ENCODE measurements around the gene SLC12A2. TPM values are rescaled to one million over a fixed set of nuclear protein-coding genes. Genes with fewer than 3 reads are reported as not detected.

The SLC12A2 gene
- total and polyA plus RNA-seq, 2 experiments from 2014 or later: 8.1 to 21.3 TPM

DNA sequence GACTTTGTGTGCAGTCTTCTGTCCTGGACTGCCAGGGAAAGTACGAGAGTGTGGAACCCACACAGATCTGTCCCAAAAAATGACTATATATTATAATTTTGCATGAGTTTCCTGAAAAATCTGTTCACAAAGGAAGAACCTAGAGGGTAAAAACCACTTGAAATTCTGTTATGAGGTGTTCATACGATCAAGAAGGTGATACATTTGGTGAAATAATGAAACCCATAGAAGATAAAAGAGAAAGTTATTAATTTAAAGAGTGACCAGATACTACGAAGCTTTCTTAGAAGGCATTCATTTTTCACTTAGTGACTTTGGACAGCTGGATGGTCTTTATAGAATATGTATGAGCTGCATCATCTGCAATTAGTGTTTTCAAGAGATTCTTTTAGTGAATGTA is 32.9 kb downstream of the SLC12A2 start (continued):
- TF ChIP-seq, protein P1, sequence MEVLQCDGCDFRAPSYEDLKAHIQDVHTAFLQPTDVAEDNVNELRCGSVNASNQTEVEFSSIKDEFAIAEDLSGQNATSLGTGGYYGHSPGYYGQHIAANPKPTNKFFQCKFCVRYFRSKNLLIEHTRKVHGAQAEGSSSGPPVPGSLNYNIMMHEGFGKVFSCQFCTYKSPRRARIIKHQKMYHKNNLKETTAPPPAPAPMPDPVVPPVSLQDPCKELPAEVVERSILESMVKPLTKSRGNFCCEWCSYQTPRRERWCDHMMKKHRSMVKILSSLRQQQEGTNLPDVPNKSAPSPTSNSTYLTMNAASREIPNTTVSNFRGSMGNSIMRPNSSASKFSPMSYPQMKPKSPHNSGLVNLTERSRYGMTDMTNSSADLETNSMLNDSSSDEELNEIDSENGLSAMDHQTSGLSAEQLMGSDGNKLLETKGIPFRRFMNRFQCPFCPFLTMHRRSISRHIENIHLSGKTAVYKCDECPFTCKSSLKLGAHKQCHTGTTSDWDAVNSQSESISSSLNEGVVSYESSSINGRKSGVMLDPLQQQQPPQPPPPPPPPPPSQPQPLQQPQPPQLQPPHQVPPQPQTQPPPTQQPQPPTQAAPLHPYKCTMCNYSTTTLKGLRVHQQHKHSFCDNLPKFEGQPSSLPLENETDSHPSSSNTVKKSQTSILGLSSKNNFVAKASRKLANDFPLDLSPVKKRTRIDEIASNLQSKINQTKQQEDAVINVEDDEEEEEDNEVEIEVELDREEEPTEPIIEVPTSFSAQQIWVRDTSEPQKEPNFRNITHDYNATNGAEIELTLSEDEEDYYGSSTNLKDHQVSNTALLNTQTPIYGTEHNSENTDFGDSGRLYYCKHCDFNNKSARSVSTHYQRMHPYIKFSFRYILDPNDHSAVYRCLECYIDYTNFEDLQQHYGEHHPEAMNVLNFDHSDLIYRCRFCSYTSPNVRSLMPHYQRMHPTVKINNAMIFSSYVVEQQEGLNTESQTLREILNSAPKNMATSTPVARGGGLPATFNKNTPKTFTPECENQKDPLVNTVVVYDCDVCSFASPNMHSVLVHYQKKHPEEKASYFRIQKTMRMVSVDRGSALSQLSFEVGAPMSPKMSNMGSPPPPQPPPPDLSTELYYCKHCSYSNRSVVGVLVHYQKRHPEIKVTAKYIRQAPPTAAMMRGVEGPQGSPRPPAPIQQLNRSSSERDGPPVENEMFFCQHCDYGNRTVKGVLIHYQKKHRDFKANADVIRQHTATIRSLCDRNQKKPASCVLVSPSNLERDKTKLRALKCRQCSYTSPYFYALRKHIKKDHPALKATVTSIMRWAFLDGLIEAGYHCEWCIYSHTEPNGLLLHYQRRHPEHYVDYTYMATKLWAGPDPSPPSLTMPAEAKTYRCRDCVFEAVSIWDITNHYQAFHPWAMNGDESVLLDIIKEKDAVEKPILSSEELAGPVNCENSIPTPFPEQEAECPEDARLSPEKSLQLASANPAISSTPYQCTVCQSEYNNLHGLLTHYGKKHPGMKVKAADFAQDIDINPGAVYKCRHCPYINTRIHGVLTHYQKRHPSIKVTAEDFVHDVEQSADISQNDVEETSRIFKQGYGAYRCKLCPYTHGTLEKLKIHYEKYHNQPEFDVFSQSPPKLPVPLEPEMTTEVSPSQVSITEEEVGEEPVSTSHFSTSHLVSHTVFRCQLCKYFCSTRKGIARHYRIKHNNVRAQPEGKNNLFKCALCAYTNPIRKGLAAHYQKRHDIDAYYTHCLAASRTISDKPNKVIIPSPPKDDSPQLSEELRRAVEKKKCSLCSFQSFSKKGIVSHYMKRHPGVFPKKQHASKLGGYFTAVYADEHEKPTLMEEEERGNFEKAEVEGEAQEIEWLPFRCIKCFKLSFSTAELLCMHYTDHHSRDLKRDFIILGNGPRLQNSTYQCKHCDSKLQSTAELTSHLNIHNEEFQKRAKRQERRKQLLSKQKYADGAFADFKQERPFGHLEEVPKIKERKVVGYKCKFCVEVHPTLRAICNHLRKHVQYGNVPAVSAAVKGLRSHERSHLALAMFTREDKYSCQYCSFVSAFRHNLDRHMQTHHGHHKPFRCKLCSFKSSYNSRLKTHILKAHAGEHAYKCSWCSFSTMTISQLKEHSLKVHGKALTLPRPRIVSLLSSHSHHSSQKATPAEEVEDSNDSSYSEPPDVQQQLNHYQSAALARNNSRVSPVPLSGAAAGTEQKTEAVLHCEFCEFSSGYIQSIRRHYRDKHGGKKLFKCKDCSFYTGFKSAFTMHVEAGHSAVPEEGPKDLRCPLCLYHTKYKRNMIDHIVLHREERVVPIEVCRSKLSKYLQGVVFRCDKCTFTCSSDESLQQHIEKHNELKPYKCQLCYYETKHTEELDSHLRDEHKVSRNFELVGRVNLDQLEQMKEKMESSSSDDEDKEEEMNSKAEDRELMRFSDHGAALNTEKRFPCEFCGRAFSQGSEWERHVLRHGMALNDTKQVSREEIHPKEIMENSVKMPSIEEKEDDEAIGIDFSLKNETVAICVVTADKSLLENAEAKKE (CRISPR knock-in tag; IDR thresholded peaks at IDR 0.05): no peak
- TF ChIP-seq, protein P2, sequence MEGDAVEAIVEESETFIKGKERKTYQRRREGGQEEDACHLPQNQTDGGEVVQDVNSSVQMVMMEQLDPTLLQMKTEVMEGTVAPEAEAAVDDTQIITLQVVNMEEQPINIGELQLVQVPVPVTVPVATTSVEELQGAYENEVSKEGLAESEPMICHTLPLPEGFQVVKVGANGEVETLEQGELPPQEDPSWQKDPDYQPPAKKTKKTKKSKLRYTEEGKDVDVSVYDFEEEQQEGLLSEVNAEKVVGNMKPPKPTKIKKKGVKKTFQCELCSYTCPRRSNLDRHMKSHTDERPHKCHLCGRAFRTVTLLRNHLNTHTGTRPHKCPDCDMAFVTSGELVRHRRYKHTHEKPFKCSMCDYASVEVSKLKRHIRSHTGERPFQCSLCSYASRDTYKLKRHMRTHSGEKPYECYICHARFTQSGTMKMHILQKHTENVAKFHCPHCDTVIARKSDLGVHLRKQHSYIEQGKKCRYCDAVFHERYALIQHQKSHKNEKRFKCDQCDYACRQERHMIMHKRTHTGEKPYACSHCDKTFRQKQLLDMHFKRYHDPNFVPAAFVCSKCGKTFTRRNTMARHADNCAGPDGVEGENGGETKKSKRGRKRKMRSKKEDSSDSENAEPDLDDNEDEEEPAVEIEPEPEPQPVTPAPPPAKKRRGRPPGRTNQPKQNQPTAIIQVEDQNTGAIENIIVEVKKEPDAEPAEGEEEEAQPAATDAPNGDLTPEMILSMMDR (conservative IDR thresholded peaks at IDR 0.05; ENCODE audit: low read depth in 2 of 2): no peak
- TF ChIP-seq JUNB (IDR thresholded peaks at IDR 0.05; ENCODE audit: unreplicated experiment): no peak

DNA sequence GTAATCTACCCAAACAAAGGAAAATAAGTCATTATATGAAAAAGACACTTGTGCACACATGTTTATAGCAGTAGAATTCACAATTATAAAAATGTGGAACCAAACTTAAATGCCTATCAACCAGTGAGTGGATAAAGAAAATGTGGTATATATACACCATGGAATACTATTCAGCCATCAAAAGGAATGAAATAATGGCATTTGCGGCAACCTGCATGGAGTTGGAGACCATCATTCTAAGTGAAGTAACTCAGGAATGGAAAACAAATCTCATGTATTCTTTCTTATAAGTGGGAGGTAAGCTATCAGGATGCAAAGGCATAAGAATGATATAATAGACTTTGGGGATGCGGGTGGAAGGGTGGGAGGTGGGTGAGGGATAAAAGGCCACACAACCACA is 34.6 kb downstream of the SLC12A2 start:
- H3K4me1 ChIP-seq (ENCODE audit: insufficient read depth): no peaks in the 10 kb centered on the region
- H3K27me3 Mint-ChIP-seq (ENCODE audit: insufficient read depth, low read depth, poor library complexity): no peaks in the 10 kb centered on the region
- H4K20me1 ChIP-seq (replicated peaks; ENCODE audit: insufficient read depth): no peaks in the 10 kb centered on the region
- no peaks in the 10 kb centered on the region for H3K27me3 ChIP-seq (ENCODE audit: insufficient read depth)
- TF ChIP-seq EZH2 (IDR thresholded peaks at IDR 0.05; ENCODE audit: low read depth, unreplicated experiment) (no peak), JUNB (IDR thresholded peaks at IDR 0.05; ENCODE audit: unreplicated experiment) (no peak), ZNF114 (CRISPR knock-in tag; IDR thresholded peaks at IDR 0.05) (no peak), NANOG (IDR thresholded peaks at IDR 0.05; ENCODE audit: borderline replicate concordance) (no peak)
- TF ChIP-seq, protein P3, sequence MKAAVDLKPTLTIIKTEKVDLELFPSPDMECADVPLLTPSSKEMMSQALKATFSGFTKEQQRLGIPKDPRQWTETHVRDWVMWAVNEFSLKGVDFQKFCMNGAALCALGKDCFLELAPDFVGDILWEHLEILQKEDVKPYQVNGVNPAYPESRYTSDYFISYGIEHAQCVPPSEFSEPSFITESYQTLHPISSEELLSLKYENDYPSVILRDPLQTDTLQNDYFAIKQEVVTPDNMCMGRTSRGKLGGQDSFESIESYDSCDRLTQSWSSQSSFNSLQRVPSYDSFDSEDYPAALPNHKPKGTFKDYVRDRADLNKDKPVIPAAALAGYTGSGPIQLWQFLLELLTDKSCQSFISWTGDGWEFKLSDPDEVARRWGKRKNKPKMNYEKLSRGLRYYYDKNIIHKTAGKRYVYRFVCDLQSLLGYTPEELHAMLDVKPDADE (IDR thresholded peaks at IDR 0.05): no peak
- TF ChIP-seq, protein P2 (conservative IDR thresholded peaks at IDR 0.05; ENCODE audit: low read depth in 2 of 2): no peak
- TF ChIP-seq, protein P4, sequence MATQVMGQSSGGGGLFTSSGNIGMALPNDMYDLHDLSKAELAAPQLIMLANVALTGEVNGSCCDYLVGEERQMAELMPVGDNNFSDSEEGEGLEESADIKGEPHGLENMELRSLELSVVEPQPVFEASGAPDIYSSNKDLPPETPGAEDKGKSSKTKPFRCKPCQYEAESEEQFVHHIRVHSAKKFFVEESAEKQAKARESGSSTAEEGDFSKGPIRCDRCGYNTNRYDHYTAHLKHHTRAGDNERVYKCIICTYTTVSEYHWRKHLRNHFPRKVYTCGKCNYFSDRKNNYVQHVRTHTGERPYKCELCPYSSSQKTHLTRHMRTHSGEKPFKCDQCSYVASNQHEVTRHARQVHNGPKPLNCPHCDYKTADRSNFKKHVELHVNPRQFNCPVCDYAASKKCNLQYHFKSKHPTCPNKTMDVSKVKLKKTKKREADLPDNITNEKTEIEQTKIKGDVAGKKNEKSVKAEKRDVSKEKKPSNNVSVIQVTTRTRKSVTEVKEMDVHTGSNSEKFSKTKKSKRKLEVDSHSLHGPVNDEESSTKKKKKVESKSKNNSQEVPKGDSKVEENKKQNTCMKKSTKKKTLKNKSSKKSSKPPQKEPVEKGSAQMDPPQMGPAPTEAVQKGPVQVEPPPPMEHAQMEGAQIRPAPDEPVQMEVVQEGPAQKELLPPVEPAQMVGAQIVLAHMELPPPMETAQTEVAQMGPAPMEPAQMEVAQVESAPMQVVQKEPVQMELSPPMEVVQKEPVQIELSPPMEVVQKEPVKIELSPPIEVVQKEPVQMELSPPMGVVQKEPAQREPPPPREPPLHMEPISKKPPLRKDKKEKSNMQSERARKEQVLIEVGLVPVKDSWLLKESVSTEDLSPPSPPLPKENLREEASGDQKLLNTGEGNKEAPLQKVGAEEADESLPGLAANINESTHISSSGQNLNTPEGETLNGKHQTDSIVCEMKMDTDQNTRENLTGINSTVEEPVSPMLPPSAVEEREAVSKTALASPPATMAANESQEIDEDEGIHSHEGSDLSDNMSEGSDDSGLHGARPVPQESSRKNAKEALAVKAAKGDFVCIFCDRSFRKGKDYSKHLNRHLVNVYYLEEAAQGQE (IDR thresholded peaks at IDR 0.05; ENCODE audit: unreplicated experiment): no peak
- no peak overlapping the region for H2AFZ ChIP-seq
- H3K9me3 Mint-ChIP-seq: peaks cover 10% of the 10 kb centered on the region; the same call in 2 of the 3 replicates
- no peak overlapping the region for H3K4me3 Mint-ChIP-seq
- H3K4me1 Mint-ChIP-seq: no peaks in the 10 kb centered on the region
- H3K36me3 ChIP-seq (ENCODE audit: insufficient read depth): peaks cover 13% of the 10 kb centered on the region; the same call in 1 of the 2 replicates
- H3F3A ChIP-seq (replicated peaks; ENCODE audit: low read depth): no peaks in the 10 kb centered on the region
- DNase-seq (ENCODE audit: low spot score) (no peak), ATAC-seq (no peak)
- no peak overlapping the region for H3K4me3 ChIP-seq
- peaks cover 45% of the 10 kb centered on the region for H3K36me3 Mint-ChIP-seq (ENCODE audit: low read depth)
- no peaks in the 10 kb centered on the region for H3K79me2 ChIP-seq (replicated peaks; ENCODE audit: insufficient read depth)
- H3K4me2 ChIP-seq: no peak overlapping the region
- H3K9me2 ChIP-seq (ENCODE audit: insufficient read depth): no peaks in the 10 kb centered on the region; the same call in 1 of the 2 replicates
- H3K27ac ChIP-seq (ENCODE audit: low read depth): no peak overlapping the region
- no peak overlapping the region for H3K27ac Mint-ChIP-seq

All from GM23338 (cell line).